ENCODE results near the gene AFAP1.

DNA sequence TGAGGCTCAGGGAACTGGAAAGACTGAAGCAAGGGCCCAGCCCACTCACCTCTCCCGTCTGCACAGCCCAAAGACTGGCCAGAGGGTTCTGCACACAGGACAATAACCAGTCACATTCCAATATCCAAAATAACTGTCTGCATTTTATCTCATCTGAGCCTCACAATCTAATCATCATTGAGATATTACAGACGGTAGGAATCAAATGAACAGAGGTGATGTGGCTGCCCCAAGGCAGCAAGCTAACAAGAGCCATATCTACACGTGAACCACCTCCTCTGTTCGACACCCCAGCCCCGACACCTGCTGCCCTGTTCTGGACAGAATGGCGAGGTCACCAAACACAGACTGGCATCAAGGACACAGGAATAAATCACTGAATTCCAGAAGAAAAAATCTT lies 60.5 kb downstream of the AFAP1 start:
- TF ChIP-seq POLR2AphosphoS5 (IDR thresholded peaks at IDR 0.05; ENCODE audit: low read depth, low read length): no peak
- TF ChIP-seq TAF1 (IDR thresholded peaks at IDR 0.05; ENCODE audit: borderline replicate concordance, low read depth, low read length): no peak
